SIG-M5 treated with dmso at 0.1 percent for 504 hours (cell line): Measurements from ENCODE around the gene SLC25A13.
A peak's percentile ranks its signal among the peaks of the same experiment; 100 is the strongest.
"Not testable (repeated sequence)": the region's sequence is repeated elsewhere in the genome, so short reads cannot be mapped to it uniquely, and the experiment has no call there.

ENCODE experiments used
- DNase-seq: peaks from one replicate; lab custom pipeline; 2025; ENCODE audit not compliant: unreplicated experiment; lab: John Stamatoyannopoulos, UW

SLC25A13 gene

GRCh38 chr7:96321658-96322372, at the start of gene SLC25A13:
Gene SLC25A13, minus strand, starts transcription at chr7:96322098. Its CDS starts 142 bp downstream, at chr7:96321956.
- peak; percentile 51 for DNase-seq

GRCh38 chr7:96365916-96366315, 44.0 kb upstream of the SLC25A13 start:
- DNase-seq = not testable (repeated sequence)

- DNase-seq = no peak
These were observed 39.4 kb upstream of the SLC25A13 start for GRCh38 chr7:96361116-96361857.

- DNase-seq = no peak
These were observed 38.0 kb upstream of the SLC25A13 start for GRCh38 chr7:96359876-96360275.

- DNase-seq = not testable (repeated sequence)
These were observed 36.5 kb upstream of the SLC25A13 start for GRCh38 chr7:96358236-96358971.

- no peak for DNase-seq
These were observed 34.1 kb upstream of the SLC25A13 start for GRCh38 chr7:96355990-96356506.

GRCh38 chr7:96354881-96355280, 33.0 kb upstream of the SLC25A13 start:
- no peak for DNase-seq

- no peak for DNase-seq
These were observed 27.7 kb upstream of the SLC25A13 start for GRCh38 chr7:96349572-96349971.

- no peak for DNase-seq
These were observed 25.6 kb upstream of the SLC25A13 start for GRCh38 chr7:96347471-96347870.

- no peak for DNase-seq
These were observed 24.5 kb upstream of the SLC25A13 start for GRCh38 chr7:96346293-96346953.

GRCh38 chr7:96344236-96344635, 22.3 kb upstream of the SLC25A13 start:
- no peak for DNase-seq

GRCh38 chr7:96342049-96342448, 20.2 kb upstream of the SLC25A13 start:
- DNase-seq = no peak

- DNase-seq = no peak
These were observed 15.6 kb upstream of the SLC25A13 start for GRCh38 chr7:96337519-96337918.

- no peak for DNase-seq
These were observed 10.4 kb upstream of the SLC25A13 start for GRCh38 chr7:96332325-96332724.

- no peak for DNase-seq
These were observed 9.9 kb upstream of the SLC25A13 start for GRCh38 chr7:96331775-96332174.

GRCh38 chr7:96331233-96331632, 9.3 kb upstream of the SLC25A13 start:
- DNase-seq = no peak

- DNase-seq = no peak
These were observed 8.3 kb upstream of the SLC25A13 start for GRCh38 chr7:96330193-96330592.

GRCh38 chr7:96329241-96329640, 7.3 kb upstream of the SLC25A13 start:
- DNase-seq = no peak

GRCh38 chr7:96328016-96328415, 6.1 kb upstream of the SLC25A13 start:
- no peak for DNase-seq

GRCh38 chr7:96327429-96327828, 5.5 kb upstream of the SLC25A13 start:
- peak; percentile 3 for DNase-seq

GRCh38 chr7:96326752-96327151, 4.9 kb upstream of the SLC25A13 start:
- peak; percentile 60 for DNase-seq
